Nephron progenitor cell (in vitro differentiated cells): ENCODE measurements around the gene ATP8A1.

Experiments used
- DNase-seq: peaks from one replicate; pipeline ENCODE4 v3.0.0; 2021
- H3K27ac Mint-ChIP-seq: 2 replicates; pipeline ENCODE4 v1.8.0; 2021; ENCODE audit warnings: mild to moderate bottlenecking, moderate library complexity, mixed read lengths
- H3K27me3 Mint-ChIP-seq: 2 replicates; pipeline ENCODE4 v1.8.0; 2021; ENCODE audit warnings: mild to moderate bottlenecking, low read depth, mixed read lengths; ENCODE audit not compliant: poor library complexity
- H3K36me3 Mint-ChIP-seq: 2 replicates; pipeline ENCODE4 v1.8.0; 2021; ENCODE audit warnings: low read depth, mixed read lengths
- H3K4me1 Mint-ChIP-seq: 2 replicates; pipeline ENCODE4 v1.8.0; 2021; ENCODE audit warnings: mixed read lengths
- H3K4me3 Mint-ChIP-seq: 2 replicates; pipeline ENCODE4 v1.8.0; 2021; ENCODE audit warnings: mild to moderate bottlenecking, moderate library complexity, mixed read lengths
- H3K9me3 Mint-ChIP-seq: 2 replicates; pipeline ENCODE4 v1.8.0; 2021; ENCODE audit warnings: mild to moderate bottlenecking, moderate library complexity, mixed read lengths
- TF ChIP-seq, protein P1 (sequence below): fragments of 200-600 bp; sonication (generic); IDR thresholded peaks from 2 replicates; pipeline ENCODE4 v1.5.0; 2021; ENCODE audit warnings: antibody characterized with exemption

The ATP8A1 gene

GRCh38 chr4:42646013-42646784, 10.7 kb downstream of the ATP8A1 start:
- no peak for DNase-seq
- Mint-ChIP-seq H3K4me1 (no peaks in the 10 kb centered on the region), H3K4me3 (no peak overlapping the region), H3K27me3 (no peaks in the 10 kb centered on the region), H3K9me3 (peaks cover 6% of the 10 kb centered on the region), H3K36me3 (peaks cover 5% of the 10 kb centered on the region), H3K27ac (no peak overlapping the region)
- TF ChIP-seq, protein P1, sequence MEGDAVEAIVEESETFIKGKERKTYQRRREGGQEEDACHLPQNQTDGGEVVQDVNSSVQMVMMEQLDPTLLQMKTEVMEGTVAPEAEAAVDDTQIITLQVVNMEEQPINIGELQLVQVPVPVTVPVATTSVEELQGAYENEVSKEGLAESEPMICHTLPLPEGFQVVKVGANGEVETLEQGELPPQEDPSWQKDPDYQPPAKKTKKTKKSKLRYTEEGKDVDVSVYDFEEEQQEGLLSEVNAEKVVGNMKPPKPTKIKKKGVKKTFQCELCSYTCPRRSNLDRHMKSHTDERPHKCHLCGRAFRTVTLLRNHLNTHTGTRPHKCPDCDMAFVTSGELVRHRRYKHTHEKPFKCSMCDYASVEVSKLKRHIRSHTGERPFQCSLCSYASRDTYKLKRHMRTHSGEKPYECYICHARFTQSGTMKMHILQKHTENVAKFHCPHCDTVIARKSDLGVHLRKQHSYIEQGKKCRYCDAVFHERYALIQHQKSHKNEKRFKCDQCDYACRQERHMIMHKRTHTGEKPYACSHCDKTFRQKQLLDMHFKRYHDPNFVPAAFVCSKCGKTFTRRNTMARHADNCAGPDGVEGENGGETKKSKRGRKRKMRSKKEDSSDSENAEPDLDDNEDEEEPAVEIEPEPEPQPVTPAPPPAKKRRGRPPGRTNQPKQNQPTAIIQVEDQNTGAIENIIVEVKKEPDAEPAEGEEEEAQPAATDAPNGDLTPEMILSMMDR = no peak

DNA sequence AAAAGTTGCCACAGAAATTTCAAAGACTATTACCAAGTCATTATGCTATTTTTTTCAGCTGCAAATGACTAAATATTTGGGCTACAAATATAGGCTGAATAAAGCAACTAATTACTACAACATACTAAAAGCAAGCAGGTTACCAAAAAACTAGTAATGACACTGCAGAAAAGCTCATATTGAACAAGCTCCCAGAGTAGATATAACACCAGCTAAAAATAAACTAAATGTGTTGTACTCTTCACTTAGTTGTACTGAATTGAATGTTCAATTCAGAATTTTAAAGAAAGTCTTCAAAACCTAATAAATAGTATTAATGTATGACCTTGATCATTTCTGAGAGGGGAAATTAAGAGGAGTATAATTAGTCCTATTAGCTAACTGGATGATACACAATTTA, 12.0 kb downstream of the ATP8A1 start:
- DNase-seq = no peak
- Mint-ChIP-seq H3K4me3 (no peak overlapping the region), H3K36me3 (no peaks in the 10 kb centered on the region), H3K4me1 (no peaks in the 10 kb centered on the region), H3K27me3 (no peaks in the 10 kb centered on the region), H3K27ac (no peak overlapping the region), H3K9me3 (no peaks in the 10 kb centered on the region)
- TF ChIP-seq, protein P1 = no peak

DNA sequence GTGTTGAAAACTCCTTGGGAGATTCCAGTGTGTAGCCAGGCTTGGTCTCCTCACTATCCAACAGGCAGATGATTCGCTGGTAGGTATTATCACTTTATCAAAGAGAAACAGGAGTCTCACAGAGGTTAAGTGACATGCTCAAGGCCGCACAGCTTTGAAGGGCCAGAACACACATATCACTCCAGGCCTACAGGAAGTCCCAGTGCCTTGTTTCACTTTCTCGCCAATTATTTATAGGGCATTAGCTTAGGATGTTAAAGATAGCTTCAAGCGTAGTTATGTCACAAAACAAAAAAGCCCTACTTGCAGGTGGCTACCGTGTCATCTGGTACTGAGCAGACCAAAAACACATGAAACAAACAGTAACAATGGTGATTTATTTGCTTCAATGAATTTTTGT, 13.2 kb downstream of the ATP8A1 start:
- Mint-ChIP-seq H3K4me3 (no peak overlapping the region), H3K9me3 (no peaks in the 10 kb centered on the region), H3K27ac (no peak overlapping the region), H3K4me1 (no peaks in the 10 kb centered on the region), H3K36me3 (no peaks in the 10 kb centered on the region), H3K27me3 (no peaks in the 10 kb centered on the region)
- TF ChIP-seq, protein P1 = no peak
- DNase-seq = no peak

- no peaks in the 10 kb centered on the region for H3K9me3 Mint-ChIP-seq
- no peak for DNase-seq
- no peaks in the 10 kb centered on the region for H3K27me3 Mint-ChIP-seq
- TF ChIP-seq, protein P1 = no peak
- H3K4me3 Mint-ChIP-seq = no peak overlapping the region
- no peaks in the 10 kb centered on the region for H3K4me1 Mint-ChIP-seq
- H3K36me3 Mint-ChIP-seq = no peaks in the 10 kb centered on the region
- H3K27ac Mint-ChIP-seq = no peak overlapping the region
Measured at GRCh38 chr4:42642845-42643615, 13.9 kb downstream of the ATP8A1 start.

- DNase-seq = no peak
- TF ChIP-seq, protein P1 = no peak
- no peak overlapping the region for H3K27ac Mint-ChIP-seq
- H3K27me3 Mint-ChIP-seq = no peaks in the 10 kb centered on the region
- no peaks in the 10 kb centered on the region for H3K36me3 Mint-ChIP-seq
- H3K4me3 Mint-ChIP-seq = no peak overlapping the region
- no peaks in the 10 kb centered on the region for H3K4me1 Mint-ChIP-seq
- no peaks in the 10 kb centered on the region for H3K9me3 Mint-ChIP-seq
Measured at GRCh38 chr4:42642101-42642797, 14.7 kb downstream of the ATP8A1 start.
